ENCODE data around the gene OR51V1. TPM values are rescaled to one million over a fixed set of nuclear protein-coding genes. Genes with fewer than 3 reads are reported as not detected.

The OR51V1 gene
- total and polyA plus RNA-seq, 2 of the 13 experiments (the other 11 are each of a cell fraction or from before 2014, with no cell fraction given): not detected

DNA sequence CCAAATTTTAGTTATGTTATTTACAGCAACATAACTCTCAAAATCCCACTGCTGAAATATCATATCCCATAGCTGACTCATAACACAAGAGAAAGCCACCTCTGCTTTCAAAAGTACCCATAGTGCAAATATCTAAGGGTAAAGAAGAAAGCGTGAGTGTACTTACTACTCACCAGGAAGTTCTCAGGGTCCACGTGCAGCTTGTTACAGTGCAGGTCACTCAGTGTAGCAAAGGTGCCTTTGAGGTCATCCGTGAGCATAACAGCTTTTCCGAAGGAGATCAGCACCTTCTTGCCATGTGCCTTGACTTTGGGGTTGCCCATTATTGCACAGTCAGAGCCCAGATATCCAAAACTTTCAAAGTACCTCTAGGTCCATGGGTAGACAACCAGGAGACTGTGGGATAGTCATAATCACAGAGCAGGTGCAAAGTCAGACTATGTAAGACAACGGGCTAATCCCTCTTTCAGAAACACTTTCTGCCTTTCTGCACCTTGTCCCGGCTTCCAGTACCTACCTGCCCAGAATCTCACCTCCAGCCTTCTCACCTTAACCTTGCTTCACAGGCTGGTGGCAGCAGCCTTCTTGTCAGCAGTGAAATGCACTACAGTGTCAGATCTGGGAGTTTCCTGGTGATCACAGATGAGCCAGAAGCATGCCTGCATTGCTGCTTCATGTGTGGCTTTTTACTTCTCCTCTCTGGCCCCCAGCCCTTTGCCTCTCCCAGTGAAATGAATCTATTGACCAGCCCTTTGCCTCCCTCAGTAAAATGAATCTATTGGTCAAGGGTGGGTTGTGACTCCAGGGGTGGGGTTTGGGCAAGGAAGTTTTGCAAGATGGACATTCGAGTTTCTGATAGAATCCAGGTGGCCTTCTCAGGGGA is 42.7 kb upstream of the OR51V1 start:
- H2AFZ ChIP-seq (ENCODE audit: low read length): no peak overlapping the region
- ATAC-seq (no peak), DNase-seq (ENCODE audit: low spot score) (no peak), FAIRE-seq (no peak)
- H3K27ac ChIP-seq (ENCODE audit: extremely low read length, insufficient read depth, low read length): no peak overlapping the region
- no TSS peak for BruUV-seq (replicated peaks)
- WGBS (ENCODE audit: low lambda C conversion rate): 4% methylated on average over 6 of the region's 7 CpGs
- no peak overlapping the region for H3K4me2 ChIP-seq (ENCODE audit: low read depth, low read length)
- no peaks in the 10 kb centered on the region for H3K79me2 ChIP-seq (ENCODE audit: insufficient read depth, low read length)
- H3K4me1 ChIP-seq (ENCODE audit: insufficient read depth, low read length): no peaks in the 10 kb centered on the region
- no peaks in the 10 kb centered on the region for H4K20me1 ChIP-seq (ENCODE audit: insufficient read depth, low read length)
- intact Hi-C loops (cut with micrococcal nuclease; ENCODE audit: unreplicated experiment) (no loop called here), in situ Hi-C loops (cut with HindIII; ENCODE audit: extremely low pct_ligation_motif_present, low pct_unique_long_range_greater_than_20kb) (no loop called here)
- H3K4me3 ChIP-seq (replicated peaks in 1 of 3; ENCODE audit: insufficient read depth in 1 of 3, low read depth in 2 of 3, low read length in 3 of 3): no peak overlapping the region
- H3K9ac ChIP-seq (ENCODE audit: insufficient read depth, low read depth, low read length): no peak overlapping the region
- CTCF ChIA-PET (ENCODE audit: low intra/inter-chr PET ratio, low total read pairs): no interaction called here
- peaks cover 0 to 5% of the 10 kb centered on the region in 2 experiments; a peak in 1 of 5 replicates for H3K27me3 ChIP-seq (ENCODE audit: control insufficient read depth in 1 of 2, insufficient read depth in 2 of 2, low read length in 2 of 2)
- POLR2A ChIA-PET: no interaction called here
- no peaks in the 10 kb centered on the region for H3K9me3 ChIP-seq (ENCODE audit: low read length)
- H3K36me3 ChIP-seq (replicated peaks in 1 of 2; ENCODE audit: control insufficient read depth in 1 of 2, insufficient read depth in 2 of 2, low read length in 2 of 2): no peaks in the 10 kb centered on the region
- TF ChIP-seq ZSCAN9 (CRISPR knock-in tag; IDR thresholded peaks at IDR 0.05; ENCODE audit: borderline replicate concordance) (no peak), ARNT (IDR thresholded peaks at IDR 0.05) (no peak), ZNF598 (CRISPR knock-in tag; IDR thresholded peaks at IDR 0.05; ENCODE audit: borderline replicate concordance) (no peak), PRMT3 (CRISPR knock-in tag; IDR thresholded peaks at IDR 0.05; ENCODE audit: borderline replicate concordance, low read depth) (no peak), CCAR2 (optimal IDR thresholded peaks at IDR 0.05; ENCODE audit: low read depth, low read length) (no peak), ZNF549 (CRISPR knock-in tag; IDR thresholded peaks at IDR 0.05) (no peak), ZNF292 (CRISPR knock-in tag; IDR thresholded peaks at IDR 0.05; ENCODE audit: borderline replicate concordance, low read depth) (no peak), MTA3 (CRISPR knock-in tag; IDR thresholded peaks at IDR 0.05) (no peak), ZMYM2 (CRISPR knock-in tag; IDR thresholded peaks at IDR 0.05) (no peak), HIVEP1 (CRISPR knock-in tag; IDR thresholded peaks at IDR 0.05) (no peak), SRSF9 (IDR thresholded peaks at IDR 0.05; ENCODE audit: borderline replicate concordance, insufficient read depth, low read depth, low read length, poor library complexity, severe bottlenecking) (no peak)
- TF ChIP-seq, protein P1, sequence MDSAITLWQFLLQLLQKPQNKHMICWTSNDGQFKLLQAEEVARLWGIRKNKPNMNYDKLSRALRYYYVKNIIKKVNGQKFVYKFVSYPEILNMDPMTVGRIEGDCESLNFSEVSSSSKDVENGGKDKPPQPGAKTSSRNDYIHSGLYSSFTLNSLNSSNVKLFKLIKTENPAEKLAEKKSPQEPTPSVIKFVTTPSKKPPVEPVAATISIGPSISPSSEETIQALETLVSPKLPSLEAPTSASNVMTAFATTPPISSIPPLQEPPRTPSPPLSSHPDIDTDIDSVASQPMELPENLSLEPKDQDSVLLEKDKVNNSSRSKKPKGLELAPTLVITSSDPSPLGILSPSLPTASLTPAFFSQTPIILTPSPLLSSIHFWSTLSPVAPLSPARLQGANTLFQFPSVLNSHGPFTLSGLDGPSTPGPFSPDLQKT (CRISPR knock-in tag; IDR thresholded peaks at IDR 0.05; ENCODE audit: borderline replicate concordance): no peak
- TF ChIP-seq, protein P2, sequence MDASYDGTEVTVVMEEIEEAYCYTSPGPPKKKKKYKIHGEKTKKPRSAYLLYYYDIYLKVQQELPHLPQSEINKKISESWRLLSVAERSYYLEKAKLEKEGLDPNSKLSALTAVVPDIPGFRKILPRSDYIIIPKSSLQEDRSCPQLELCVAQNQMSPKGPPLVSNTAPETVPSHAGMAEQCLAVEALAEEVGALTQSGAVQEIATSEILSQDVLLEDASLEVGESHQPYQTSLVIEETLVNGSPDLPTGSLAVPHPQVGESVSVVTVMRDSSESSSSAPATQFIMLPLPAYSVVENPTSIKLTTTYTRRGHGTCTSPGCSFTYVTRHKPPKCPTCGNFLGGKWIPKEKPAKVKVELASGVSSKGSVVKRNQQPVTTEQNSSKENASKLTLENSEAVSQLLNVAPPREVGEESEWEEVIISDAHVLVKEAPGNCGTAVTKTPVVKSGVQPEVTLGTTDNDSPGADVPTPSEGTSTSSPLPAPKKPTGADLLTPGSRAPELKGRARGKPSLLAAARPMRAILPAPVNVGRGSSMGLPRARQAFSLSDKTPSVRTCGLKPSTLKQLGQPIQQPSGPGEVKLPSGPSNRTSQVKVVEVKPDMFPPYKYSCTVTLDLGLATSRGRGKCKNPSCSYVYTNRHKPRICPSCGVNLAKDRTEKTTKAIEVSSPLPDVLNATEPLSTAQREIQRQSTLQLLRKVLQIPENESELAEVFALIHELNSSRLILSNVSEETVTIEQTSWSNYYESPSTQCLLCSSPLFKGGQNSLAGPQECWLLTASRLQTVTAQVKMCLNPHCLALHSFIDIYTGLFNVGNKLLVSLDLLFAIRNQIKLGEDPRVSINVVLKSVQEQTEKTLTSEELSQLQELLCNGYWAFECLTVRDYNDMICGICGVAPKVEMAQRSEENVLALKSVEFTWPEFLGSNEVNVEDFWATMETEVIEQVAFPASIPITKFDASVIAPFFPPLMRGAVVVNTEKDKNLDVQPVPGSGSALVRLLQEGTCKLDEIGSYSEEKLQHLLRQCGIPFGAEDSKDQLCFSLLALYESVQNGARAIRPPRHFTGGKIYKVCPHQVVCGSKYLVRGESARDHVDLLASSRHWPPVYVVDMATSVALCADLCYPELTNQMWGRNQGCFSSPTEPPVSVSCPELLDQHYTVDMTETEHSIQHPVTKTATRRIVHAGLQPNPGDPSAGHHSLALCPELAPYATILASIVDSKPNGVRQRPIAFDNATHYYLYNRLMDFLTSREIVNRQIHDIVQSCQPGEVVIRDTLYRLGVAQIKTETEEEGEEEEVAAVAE (CRISPR knock-in tag; IDR thresholded peaks at IDR 0.05; ENCODE audit: borderline replicate concordance): no peak
- TF ChIP-seq, protein P3, sequence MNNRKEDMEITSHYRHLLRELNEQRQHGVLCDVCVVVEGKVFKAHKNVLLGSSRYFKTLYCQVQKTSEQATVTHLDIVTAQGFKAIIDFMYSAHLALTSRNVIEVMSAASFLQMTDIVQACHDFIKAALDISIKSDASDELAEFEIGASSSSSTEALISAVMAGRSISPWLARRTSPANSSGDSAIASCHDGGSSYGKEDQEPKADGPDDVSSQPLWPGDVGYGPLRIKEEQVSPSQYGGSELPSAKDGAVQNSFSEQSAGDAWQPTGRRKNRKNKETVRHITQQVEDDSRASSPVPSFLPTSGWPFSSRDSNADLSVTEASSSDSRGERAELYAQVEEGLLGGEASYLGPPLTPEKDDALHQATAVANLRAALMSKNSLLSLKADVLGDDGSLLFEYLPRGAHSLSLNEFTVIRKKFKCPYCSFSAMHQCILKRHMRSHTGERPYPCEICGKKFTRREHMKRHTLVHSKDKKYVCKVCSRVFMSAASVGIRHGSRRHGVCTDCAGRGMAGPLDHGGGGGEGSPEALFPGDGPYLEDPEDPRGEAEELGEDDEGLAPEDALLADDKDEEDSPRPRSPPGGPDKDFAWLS (CRISPR knock-in tag; IDR thresholded peaks at IDR 0.05; ENCODE audit: borderline replicate concordance): no peak
- TF ChIP-seq, protein P4, sequence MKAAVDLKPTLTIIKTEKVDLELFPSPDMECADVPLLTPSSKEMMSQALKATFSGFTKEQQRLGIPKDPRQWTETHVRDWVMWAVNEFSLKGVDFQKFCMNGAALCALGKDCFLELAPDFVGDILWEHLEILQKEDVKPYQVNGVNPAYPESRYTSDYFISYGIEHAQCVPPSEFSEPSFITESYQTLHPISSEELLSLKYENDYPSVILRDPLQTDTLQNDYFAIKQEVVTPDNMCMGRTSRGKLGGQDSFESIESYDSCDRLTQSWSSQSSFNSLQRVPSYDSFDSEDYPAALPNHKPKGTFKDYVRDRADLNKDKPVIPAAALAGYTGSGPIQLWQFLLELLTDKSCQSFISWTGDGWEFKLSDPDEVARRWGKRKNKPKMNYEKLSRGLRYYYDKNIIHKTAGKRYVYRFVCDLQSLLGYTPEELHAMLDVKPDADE (CRISPR knock-in tag; IDR thresholded peaks at IDR 0.05): no peak

Data from HepG2 (cell line).